IgD-negative memory B cell (primary cell): ENCODE results near the gene NXPH3. TPM values are rescaled to one million over a fixed set of nuclear protein-coding genes. Genes with fewer than 3 reads are reported as not detected.
A peak's percentile ranks its signal among the peaks of the same experiment; 100 is the strongest.
"Not testable (repeated sequence)": the region's sequence is repeated elsewhere in the genome, so short reads cannot be mapped to it uniquely, and the experiment has no call there.

Source experiments
- H3K27ac Mint-ChIP-seq, 3 donors: one replicate each; pipeline ENCODE4 v1.8.0; 2020 to 2022; ENCODE audit warnings: mild to moderate bottlenecking in 3 of 3, mixed read lengths in 3 of 3, moderate library complexity in 1 of 3
- H3K27me3 Mint-ChIP-seq: one replicate; pipeline ENCODE4 v1.8.0; 2021; ENCODE audit warnings: mixed read lengths
- H3K36me3 Mint-ChIP-seq: one replicate; pipeline ENCODE4 v1.8.0; 2020; ENCODE audit warnings: mild to moderate bottlenecking, mixed read lengths
- H3K4me1 Mint-ChIP-seq, 3 donors: one replicate each; pipeline ENCODE4 v1.8.0; 2020 to 2022; ENCODE audit warnings: mixed read lengths in 3 of 3, mild to moderate bottlenecking in 1 of 3
- H3K4me3 Mint-ChIP-seq, 4 donors: one replicate each; pipeline ENCODE4 v1.8.0; 2020 to 2022; ENCODE audit warnings: mild to moderate bottlenecking in 4 of 4, mixed read lengths in 4 of 4, moderate library complexity in 3 of 4
- H3K9me3 Mint-ChIP-seq, 3 donors: one replicate each; pipeline ENCODE4 v1.8.0; 2020 to 2021; ENCODE audit warnings: mixed read lengths in 3 of 3, mild to moderate bottlenecking in 1 of 3
- polyA plus RNA-seq: library from polyadenylated mRNA; unstranded; fragments of 300-500 nt; fragmentation: Illumina TruSeq; gene quantifications from one replicate; pipeline ENCODE4 v1.2.3, GENCODE V29; 2021

Gene NXPH3
- polyA plus RNA-seq, 1 donor from 2014 or later = not detected

DNA sequence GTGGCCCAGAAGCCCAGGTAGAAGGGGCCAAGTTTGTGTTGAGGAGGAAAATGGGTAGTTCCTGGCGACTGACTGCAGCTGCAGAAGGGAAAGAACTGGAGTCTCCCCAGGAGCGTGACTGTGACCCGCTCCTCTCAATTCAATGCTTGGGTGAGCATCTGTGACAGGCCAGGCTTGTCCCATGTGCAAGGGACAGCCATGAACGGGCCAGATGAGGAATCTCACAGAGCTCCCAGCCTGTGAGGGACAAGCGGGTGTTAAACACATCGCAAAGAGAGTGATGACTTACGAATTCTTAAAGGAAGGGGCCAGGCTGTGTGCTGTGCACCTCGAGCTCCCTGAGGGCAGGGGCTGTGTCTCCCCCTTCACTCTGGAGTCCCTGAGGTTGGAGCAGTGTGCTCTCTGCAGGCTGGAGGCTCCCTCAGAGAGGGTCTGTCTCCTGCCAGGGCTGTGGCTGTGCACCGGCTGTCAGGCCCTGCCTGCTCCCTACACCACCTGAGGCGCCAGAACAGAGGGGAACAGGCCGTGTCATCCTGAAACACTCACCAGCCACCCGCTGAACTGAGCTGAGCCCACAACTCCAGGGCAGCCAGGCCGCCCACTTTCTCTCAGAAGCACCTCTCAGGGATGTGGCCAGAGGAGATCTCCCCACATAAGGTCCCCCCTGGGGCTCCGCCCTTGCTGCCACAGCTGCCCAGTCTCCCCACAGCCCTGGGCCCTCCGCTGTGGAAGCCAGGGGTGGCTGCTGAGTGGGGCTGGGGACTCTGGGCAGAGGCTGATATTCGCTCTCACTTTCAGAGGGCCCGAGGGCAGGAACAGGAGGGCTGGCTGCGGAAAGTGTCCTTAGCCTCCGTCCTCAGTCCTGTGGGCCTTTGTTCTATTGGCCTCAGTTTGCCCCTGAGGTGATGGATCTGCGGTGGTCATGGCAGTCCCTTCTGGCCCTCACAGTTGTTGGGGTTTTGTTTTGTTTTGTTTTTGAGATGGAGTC is 25.7 kb upstream of the NXPH3 start:
- Mint-ChIP-seq H3K27ac (no peak overlapping the region), H3K4me1 (peaks cover 0 to 4% (median 0%) of the 10 kb centered on the region in 3 donors), H3K4me3 (no peak overlapping the region), H3K36me3 (no peaks in the 10 kb centered on the region), H3K9me3 (no peaks in the 10 kb centered on the region), H3K27me3 (peaks cover 6% of the 10 kb centered on the region)

DNA sequence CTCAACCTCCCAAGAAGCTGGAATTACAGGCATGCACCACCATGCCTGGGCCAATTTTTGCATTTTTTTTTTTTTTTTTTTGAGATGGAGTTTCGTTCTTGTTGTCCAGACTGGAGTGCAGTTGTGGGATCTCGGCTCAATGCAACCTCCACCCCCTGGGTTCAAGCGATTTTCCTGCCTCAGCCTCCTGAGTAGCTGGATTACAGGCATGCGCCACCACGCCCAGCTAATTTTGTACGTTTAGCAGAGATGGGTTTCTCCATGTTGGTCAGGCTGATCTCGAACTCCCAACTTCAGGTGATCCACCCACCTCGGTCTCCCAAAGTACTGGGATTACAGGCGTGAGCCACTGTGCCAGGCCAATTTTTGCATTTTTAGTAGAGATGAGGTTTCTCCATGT is 24.9 kb upstream of the NXPH3 start:
- H3K27me3 Mint-ChIP-seq, H3K36me3 Mint-ChIP-seq, H3K4me3 Mint-ChIP-seq, H3K27ac Mint-ChIP-seq, H3K9me3 Mint-ChIP-seq, H3K4me1 Mint-ChIP-seq: not testable (repeated sequence)

DNA sequence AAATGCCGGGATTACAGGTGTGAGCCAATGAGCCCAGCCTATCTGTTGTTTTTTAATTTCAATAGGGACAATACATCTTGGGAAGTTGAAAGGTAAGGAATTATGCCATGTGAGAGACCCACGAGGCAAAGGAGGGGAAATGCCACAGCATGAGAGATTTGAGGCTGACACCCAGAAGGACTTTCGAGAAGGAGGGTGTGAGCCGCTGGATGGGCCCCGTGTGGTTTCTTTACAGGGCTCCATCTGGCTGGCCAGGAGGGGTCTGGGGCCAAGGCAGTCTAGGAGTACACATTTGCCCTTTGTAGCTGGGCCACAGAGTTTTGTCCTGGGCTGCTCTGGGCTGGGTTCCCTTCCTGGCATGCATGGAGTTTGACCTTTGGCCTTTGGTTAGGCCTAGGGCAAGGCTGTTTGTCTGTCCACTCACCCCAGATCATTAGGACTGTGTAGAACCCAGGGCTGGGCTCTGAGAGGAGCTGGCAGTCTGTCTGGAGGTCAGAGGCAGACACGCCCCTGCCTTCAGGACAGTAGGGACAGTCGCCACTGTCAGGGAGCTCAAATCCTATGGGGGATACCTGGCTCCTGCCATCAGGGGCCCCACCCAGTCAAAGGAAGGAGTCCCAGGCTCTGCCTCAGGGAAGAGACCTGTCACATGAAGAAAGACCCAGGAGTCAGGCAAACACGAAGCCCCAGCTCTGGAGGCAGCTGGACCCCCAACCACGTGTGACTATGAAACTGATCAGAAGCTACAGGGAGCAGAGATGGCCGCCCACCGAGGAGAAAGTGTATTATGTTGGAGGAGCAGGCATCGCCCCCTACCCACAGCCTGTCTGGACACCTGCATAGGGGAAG is 24.2 kb upstream of the NXPH3 start:
- H3K36me3 Mint-ChIP-seq = no peaks in the 10 kb centered on the region
- no peak overlapping the region for H3K4me3 Mint-ChIP-seq
- H3K4me1 Mint-ChIP-seq = peaks cover 0 to 4% (median 0%) of the 10 kb centered on the region in 3 donors
- H3K9me3 Mint-ChIP-seq = no peaks in the 10 kb centered on the region
- H3K27ac Mint-ChIP-seq = no peak overlapping the region
- peaks cover 4% of the 10 kb centered on the region for H3K27me3 Mint-ChIP-seq

DNA sequence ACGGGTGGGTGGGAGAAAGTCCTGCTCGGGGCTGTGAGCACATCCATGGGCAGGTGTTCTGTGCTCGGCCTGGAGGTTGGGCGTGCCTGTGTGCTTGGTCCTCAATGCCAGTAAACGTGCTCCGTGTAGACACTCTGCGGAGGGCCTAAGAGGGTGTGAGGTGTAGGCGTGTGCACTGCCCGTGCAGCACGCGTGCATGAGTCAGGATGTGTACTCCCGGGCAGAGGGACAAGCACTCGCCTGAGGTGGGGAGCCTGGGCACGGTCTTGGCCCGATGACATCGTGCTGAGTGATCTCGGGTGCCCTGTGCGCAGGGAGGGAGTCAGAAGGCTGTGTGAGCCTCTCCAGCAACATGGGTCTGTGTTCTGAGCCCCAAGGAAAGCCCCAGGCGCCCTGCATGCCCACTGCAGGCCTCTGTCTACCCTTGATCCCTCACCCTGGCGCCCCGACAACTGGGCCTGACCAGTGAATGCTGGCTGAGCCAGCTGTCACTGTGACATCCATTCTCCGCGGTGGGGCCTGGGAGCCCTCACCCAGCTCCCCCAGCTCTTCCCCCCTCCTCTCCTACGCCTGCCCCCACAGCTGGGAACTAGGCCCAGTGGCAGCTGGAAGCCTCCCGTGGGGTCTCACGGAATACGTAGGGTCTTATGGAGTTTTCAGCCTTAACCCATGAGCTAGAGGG is 23.5 kb upstream of the NXPH3 start:
- peaks cover 5% of the 10 kb centered on the region for H3K27me3 Mint-ChIP-seq
- no peaks in the 10 kb centered on the region for H3K9me3 Mint-ChIP-seq
- H3K4me3 Mint-ChIP-seq = no peak overlapping the region
- no peak overlapping the region for H3K27ac Mint-ChIP-seq
- peaks cover 0 to 5% (median 0%) of the 10 kb centered on the region in 3 donors for H3K4me1 Mint-ChIP-seq
- H3K36me3 Mint-ChIP-seq = no peaks in the 10 kb centered on the region

DNA sequence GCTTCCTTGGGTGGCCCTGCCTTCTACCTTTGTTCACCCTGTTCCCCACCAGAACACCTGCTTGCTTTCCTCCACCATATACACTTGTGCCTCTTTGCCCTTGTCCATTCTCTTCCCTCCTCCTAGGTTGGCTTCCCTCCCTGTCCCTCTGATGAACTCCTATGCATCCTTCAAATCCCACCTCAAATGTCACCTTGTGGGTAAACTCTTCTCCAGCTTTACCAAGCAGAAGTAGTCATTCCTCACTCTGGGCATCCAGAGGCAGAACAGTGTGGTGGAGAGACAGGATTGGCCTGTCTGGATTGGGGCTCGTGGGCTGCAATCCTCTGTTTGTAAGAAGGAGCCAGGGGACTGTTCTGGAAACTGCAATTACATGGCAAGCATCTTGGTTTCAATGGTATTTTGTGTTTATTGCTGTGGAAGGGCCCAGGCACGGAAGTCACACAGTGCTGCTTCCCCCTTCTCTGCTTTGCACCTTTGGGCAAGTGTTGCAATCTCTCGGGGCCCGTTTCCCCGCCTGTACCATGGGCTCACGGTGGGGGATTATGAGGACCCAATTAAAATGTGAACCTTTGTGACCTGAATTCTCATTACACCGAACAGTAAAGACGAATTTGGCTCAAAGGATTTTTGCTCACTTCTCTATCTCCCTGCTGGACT is 21.9 kb upstream of the NXPH3 start:
- Mint-ChIP-seq H3K4me3 (no peak overlapping the region), H3K36me3 (no peaks in the 10 kb centered on the region), H3K27me3 (peaks cover 6% of the 10 kb centered on the region)

DNA sequence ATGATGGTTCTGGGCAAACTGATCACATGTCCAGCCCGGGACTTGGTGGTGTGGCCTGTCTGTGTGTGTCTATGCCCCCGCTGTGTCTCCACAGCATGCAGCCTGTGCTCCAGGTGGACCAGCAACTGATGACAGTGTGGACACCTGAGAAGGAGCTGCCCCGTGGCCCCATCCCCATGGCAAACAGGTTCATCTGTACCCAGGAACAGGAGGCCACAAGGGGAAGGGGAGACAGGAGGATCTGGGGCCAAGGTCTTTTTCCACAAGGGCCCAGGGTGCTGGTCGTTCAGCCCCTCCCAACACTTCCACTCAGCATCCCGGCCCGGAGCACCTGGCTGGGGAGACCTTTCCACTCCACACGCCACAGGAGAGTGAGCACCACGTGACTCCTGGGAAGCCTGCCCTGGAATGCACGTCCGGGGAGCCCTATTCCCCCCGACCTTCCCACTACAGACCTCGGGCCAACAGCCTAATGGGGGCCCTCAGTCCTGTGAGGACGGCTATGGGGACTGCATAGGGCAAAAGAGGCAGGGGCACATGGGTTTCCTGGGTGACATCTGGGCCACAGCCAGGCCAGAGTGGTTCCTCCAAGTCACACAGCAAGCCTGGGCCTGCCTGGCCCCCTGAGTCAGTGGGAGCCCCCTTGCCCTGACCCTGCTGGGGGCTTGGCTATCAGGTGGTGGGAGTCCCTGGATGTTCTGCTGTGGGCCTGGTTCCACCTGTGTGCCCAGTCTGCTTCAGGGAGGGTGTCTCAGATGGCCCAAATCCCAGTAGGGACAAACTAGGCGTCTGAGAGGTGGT is 20.8 kb upstream of the NXPH3 start:
- H3K4me1 Mint-ChIP-seq = peaks cover 0 to 8% (median 0%) of the 10 kb centered on the region in 3 donors
- H3K27ac Mint-ChIP-seq = no peak overlapping the region
- peak overlapping the region in 1 of 4 donors; percentile 47 for H3K4me3 Mint-ChIP-seq
- H3K36me3 Mint-ChIP-seq = no peaks in the 10 kb centered on the region
- H3K27me3 Mint-ChIP-seq = peaks cover 8% of the 10 kb centered on the region
- H3K9me3 Mint-ChIP-seq = no peaks in the 10 kb centered on the region

More for the DNA sequence above, 21.9 kb upstream of the NXPH3 start:
- Mint-ChIP-seq H3K9me3 (no peaks in the 10 kb centered on the region), H3K4me1 (peaks cover 0 to 8% (median 0%) of the 10 kb centered on the region in 3 donors), H3K27ac (peak overlapping the region in 1 of 3 donors; percentile 79)

DNA sequence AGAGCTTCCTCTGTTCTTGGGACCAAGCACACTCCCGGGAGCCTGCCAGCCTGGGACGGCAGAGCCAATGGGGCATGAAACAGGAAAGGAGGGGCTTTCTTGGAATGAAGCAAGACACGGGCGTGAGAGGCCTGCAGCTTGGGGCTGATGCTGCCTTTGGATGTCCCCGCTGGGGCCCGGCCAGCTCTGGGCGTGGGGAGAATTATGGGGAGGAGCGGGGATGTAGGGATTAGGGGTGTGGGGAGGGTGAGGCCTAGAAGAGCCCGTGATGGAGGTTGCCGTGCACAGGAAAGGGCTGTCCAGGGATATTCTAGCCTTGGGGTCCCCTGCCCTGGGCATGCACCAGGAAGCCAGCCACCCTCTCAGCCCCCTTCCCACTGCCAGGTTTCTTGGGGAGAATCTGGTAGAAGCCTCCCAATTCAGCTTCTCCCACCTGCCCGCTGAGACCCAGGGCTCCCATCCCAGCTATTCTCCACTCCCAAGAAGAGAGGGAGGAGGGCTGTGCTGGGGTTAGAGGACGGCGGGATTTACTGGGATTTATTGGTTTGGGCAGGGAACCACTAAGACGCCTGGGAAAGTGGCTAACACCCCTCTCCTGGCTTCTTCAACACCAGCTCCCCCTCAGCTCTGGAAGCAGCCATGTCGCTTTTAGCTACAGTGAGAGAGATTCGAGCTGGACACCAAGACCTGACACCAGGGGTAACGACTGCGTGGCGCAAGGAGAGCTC is 20.0 kb upstream of the NXPH3 start:
- Mint-ChIP-seq H3K27me3 (peaks cover 8% of the 10 kb centered on the region), H3K36me3 (no peaks in the 10 kb centered on the region), H3K4me1 (peaks cover 0 to 8% (median 0%) of the 10 kb centered on the region in 3 donors), H3K27ac (peak overlapping the region in 1 of 3 donors; percentile 50), H3K9me3 (no peaks in the 10 kb centered on the region), H3K4me3 (peak overlapping the region in 2 of 4 donors; percentile 47 to 65)

DNA sequence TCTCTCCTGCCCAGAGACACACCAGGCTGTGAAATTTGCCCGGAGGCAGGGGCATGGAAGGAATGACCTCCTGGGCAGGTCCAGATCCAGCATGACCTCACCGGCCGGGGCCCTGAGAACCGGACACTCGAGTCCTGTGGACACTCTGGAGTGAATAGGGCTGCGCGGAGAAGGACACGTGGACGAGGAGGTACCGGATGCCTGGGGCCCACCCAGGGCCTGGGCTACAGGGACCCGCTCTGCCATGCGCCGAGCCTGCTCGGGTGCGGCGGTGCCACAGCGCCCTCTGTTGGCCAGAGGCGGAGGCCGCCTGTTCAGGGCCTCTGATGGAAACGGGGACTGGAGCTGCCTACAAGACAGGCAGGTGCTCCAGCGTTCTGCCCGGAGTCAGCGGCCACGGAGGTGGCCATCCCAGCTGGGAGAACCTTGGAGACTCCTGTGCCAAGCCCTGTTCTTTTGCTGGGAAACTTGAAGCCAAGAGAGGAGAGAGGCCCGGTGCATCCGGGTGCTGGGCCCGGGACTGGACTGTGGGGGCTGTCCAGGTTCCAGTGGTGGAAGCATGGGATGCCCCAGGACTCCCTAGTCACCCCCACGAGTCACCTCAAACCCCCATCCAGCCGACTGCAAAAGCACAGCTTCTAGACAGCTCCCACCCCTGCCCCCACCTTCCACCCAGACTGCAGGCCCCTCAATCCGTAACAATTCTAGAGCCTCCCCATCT is 19.3 kb upstream of the NXPH3 start:
- Mint-ChIP-seq H3K4me3 (peak overlapping the region in 1 of 4 donors; percentile 65), H3K27me3 (peaks cover 10% of the 10 kb centered on the region), H3K27ac (peak overlapping the region in 1 of 3 donors; percentile 50)

DNA sequence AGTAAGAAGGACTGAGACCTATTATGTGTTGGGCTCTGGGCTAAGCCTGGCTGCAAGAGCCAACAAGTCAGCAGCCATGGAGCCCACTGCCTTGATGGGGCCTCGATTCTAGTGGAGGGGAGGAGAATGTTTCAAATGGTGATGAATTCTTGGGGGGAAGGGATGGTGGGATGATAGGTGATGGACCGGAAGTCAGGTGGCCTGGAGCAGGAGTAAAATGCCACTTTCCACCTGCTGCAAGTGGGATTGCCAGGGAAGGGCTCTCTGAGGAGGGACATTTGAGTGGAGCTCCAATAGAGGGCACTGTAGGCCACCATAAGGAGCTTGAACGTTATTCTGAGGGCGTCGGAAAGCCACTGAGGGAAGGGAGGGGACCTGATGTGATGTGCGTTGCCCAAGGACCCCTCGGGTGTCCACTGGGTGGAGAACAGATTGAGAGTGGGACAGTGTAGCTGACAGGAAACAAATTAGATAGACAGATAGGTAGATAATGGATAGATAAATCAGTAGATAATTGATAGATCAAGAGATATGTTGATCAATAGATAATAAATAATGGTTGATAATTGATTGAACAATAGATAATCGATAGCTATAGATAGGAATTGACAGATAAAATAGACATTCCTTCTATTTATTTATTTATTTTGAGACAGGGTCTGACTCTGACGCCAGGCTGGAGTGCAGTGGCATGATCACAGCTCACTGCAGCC is 18.2 kb upstream of the NXPH3 start:
- Mint-ChIP-seq H3K9me3 (no peaks in the 10 kb centered on the region), H3K4me3 (no peak overlapping the region), H3K4me1 (peaks cover 0 to 8% (median 0%) of the 10 kb centered on the region in 3 donors), H3K27me3 (peaks cover 10% of the 10 kb centered on the region), H3K36me3 (no peaks in the 10 kb centered on the region), H3K27ac (no peak overlapping the region)

More for the DNA sequence above, 19.3 kb upstream of the NXPH3 start:
- H3K36me3 Mint-ChIP-seq = no peaks in the 10 kb centered on the region
- H3K9me3 Mint-ChIP-seq = no peaks in the 10 kb centered on the region
- peaks cover 0 to 8% (median 0%) of the 10 kb centered on the region in 3 donors for H3K4me1 Mint-ChIP-seq

DNA sequence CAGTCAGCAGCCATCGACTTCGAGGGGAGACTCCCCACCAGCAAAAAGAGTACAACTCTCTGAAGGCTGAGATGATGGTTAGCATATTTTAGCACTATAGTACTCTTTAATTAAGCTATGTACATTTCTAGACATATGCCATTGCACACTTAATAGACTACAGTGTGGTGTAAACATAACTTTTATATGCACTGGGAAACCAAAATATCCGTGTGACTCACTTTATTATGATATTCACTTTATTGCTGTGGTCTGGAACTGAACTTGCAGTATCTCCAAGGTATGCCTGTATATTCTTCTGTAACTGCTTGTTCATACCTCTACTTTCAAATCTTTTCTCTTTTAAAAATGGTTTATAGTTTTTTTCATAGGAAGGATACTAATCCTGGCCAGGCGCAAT is 11.0 kb upstream of the NXPH3 start:
- Mint-ChIP-seq H3K27me3 (peaks cover 16% of the 10 kb centered on the region), H3K9me3 (no peaks in the 10 kb centered on the region), H3K4me3 (no peak overlapping the region), H3K27ac (no peak overlapping the region), H3K36me3 (peaks cover 3% of the 10 kb centered on the region), H3K4me1 (peaks cover 0 to 6% (median 5%) of the 10 kb centered on the region in 3 donors)

DNA sequence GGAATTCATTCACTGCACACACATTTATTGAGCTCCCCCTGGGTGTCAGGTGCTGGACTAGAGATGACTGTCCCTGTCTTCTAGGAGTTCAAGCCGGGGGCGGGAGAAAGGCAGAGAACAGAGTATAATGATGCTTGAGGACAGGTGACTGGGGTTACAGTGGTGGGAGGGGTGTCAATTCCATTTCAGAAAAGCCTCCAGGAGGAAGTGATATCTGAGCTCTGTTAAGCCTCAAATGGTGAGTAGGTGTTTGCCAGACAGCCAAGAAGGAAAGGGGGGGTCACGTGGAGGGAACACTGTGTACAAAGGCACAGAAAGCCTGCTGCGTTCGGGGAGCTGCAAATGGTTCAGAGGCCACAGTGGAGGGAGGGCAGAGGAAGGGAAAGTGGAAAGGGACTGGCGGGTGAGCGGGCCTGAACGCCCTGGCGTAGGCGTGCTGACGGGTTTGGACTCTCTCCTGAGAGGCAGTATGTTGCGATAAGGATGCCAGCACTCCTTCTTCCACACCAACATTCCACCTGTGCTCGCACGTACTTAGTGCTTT is 9.7 kb upstream of the NXPH3 start:
- Mint-ChIP-seq H3K9me3 (no peaks in the 10 kb centered on the region), H3K36me3 (peaks cover 3% of the 10 kb centered on the region), H3K27me3 (peaks cover 18% of the 10 kb centered on the region), H3K4me3 (peak overlapping the region in 1 of 4 donors; percentile 32), H3K27ac (no peak overlapping the region), H3K4me1 (peaks cover 0 to 6% (median 5%) of the 10 kb centered on the region in 3 donors)

DNA sequence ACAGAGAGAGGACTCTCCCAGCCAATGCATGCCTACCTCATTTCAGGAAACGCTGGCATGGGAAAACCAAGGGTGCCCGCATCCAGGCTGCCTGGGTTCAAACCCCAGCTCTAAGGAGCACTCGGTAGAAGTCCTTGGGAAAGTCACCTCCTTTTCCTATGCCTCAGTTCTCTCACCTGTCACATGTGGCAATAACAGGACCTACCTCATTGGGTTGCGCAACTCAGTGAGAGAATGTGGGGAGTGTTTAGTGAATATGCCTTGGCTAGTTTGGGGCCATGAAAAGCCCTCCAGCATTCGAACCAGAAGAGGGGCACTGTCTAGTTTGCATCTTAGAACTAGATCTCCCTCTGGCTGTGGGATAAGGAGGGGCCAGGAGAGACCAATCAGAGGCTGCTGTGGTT is 9.0 kb upstream of the NXPH3 start:
- Mint-ChIP-seq H3K36me3 (peaks cover 3% of the 10 kb centered on the region), H3K9me3 (no peaks in the 10 kb centered on the region), H3K27ac (no peak overlapping the region), H3K4me3 (peak overlapping the region in 1 of 4 donors; percentile 6), H3K4me1 (peaks cover 0 to 6% (median 5%) of the 10 kb centered on the region in 3 donors), H3K27me3 (peaks cover 18% of the 10 kb centered on the region)
